Body of pancreas (tissue), 4 donors: ENCODE measurements around the gene CTSV. TPM values are rescaled to one million over a fixed set of nuclear protein-coding genes. Genes with fewer than 3 reads are reported as not detected.

ENCODE experiments used
- ATAC-seq: fragments of 150-250 bp; one replicate; pipeline ENCODE4 v1.9.1; 2016
- DNase-seq, 4 donors: peaks; one replicate each; pipeline ENCODE4 v3.0.0-alpha.2; 2019
- H3K27ac ChIP-seq, 4 donors: fragments of 200-600 bp; sonication (generic); 1 replicate in 3 of 4; 2 replicates in 1 of 4; pipeline versions ENCODE4 v1.5.1 to v1.6.1; 2016 to 2019; ENCODE audit warnings: mild to moderate bottlenecking in 1 of 4, mixed read lengths in 1 of 4, moderate library complexity in 1 of 4
- H3K27me3 ChIP-seq, 2 donors: fragments of 200-600 bp; sonication (generic); one replicate each; pipeline ENCODE4 v1.6.0; 2016; ENCODE audit warnings: mild to moderate bottlenecking in 1 of 2
- H3K36me3 ChIP-seq, 2 donors: fragments of 200-600 bp; sonication (generic); replicated peaks in 1 of 2; 2 replicates each; pipeline ENCODE4 v1.5.1; 2016; ENCODE audit warnings: low read depth in 2 of 2; ENCODE audit not compliant: insufficient read depth in 1 of 2
- H3K4me1 ChIP-seq: fragments of 200-600 bp; sonication (generic); one replicate; pipeline ENCODE4 v1.6.0; 2016
- H3K4me3 ChIP-seq, 2 donors: fragments of 200-600 bp; sonication (generic); 1 replicate in 1 of 2; 2 replicates in 1 of 2; pipeline ENCODE4 v1.5.1; 2016 to 2019
- H3K9me3 ChIP-seq, 3 donors: fragments of 200-600 bp; sonication (generic); 1 replicate in 2 of 3; 2 replicates in 1 of 3; pipeline ENCODE4 v1.5.1; 2016
- POLR2A ChIP-seq, 3 donors: fragments of 450-650 bp; IDR thresholded peaks; one replicate each; pipeline ENCODE4 v1.6.1; 2016; ENCODE audit warnings: antibody characterized with exemption in 3 of 3, mild to moderate bottlenecking in 2 of 3
- WGBS, 2 donors: methylation state at CpG; one replicate each; pipeline ENCODE4 v1.1.5; 2017; 5-methylcytosine and 5-hydroxymethylcytosine counted together
- intact Hi-C: fragments of 100-400 bp; cut with DNase I; formaldehyde crosslinking; loops from one replicate; pipeline ENCODE4 v1.15.1; 2023
- total RNA-seq, 2 donors: library from RNA; depleted of rRNA; stranded (reverse); fragments of >200 nt; gene quantifications; one replicate each; pipeline ENCODE4 v1.1.0, GENCODE V29; 2016
- TF ChIP-seq, protein P1 (sequence below), 7 experiments: fragments of 450-650 bp in 4 of 7; fragments of 200-600 bp in 3 of 7; sonication (generic) in 3 of 7; IDR thresholded peaks; one replicate each; pipeline ENCODE4 v1.5.1; 2016 to 2019; ENCODE audit warnings: antibody characterized with exemption in 7 of 7

The CTSV gene
- total RNA-seq, 2 donors from 2014 or later = 0.33 to 1.6 TPM

DNA sequence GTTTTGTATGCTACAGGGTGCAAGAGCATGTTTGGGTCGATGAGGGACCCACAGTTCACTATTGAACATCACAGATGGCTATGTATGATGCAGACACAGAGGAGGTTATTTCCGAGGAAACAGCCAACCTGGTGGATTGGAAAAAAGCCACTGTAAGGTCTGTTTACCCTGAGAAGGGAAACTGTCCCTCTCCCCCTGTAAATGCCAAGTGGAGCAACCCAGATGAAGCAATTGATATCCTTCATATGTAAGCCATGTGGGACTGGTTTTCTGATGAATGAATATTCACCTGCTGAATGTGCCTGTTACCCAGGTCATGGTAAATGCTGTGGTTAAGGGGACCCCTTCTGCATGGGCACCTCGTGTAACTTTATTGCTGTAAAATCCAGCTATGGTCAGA lies 14.8 kb upstream of the CTSV start:
- 43 to 45% methylated on average over 3 of the region's 3 CpGs for WGBS, 2 donors
- intact Hi-C loops = no loop called here
- TF ChIP-seq, protein P1, sequence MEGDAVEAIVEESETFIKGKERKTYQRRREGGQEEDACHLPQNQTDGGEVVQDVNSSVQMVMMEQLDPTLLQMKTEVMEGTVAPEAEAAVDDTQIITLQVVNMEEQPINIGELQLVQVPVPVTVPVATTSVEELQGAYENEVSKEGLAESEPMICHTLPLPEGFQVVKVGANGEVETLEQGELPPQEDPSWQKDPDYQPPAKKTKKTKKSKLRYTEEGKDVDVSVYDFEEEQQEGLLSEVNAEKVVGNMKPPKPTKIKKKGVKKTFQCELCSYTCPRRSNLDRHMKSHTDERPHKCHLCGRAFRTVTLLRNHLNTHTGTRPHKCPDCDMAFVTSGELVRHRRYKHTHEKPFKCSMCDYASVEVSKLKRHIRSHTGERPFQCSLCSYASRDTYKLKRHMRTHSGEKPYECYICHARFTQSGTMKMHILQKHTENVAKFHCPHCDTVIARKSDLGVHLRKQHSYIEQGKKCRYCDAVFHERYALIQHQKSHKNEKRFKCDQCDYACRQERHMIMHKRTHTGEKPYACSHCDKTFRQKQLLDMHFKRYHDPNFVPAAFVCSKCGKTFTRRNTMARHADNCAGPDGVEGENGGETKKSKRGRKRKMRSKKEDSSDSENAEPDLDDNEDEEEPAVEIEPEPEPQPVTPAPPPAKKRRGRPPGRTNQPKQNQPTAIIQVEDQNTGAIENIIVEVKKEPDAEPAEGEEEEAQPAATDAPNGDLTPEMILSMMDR (IDR thresholded peaks at IDR 0.05) = no peak
- no peak for TF ChIP-seq POLR2A (IDR thresholded peaks at IDR 0.05)

DNA sequence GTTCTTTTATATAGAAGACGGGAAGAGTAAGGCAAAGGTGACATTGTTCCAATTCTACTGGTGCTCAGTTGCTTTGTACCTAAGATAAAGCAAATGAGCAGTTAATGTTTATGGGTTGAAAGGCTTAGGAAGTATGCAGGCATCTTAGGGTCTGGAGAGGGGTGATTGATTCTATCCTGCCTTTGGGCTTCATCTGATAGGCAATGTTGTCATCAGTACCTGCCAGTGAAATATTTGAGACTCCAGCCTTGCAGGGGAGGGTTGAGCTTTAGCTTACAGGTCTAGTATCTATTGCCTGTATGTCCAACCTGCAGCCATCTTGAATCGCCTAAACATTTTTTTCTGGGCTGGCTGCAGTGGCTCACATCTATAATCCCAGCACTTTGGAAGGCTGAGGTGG lies 13.8 kb upstream of the CTSV start:
- no peaks in the 10 kb centered on the region for H3K9me3 ChIP-seq

More for the DNA sequence above, 14.8 kb upstream of the CTSV start:
- ATAC-seq (no peak), DNase-seq (no peak)
- no peaks in the 10 kb centered on the region for H3K36me3 ChIP-seq
- no peak overlapping the region for H3K4me3 ChIP-seq
- no peaks in the 10 kb centered on the region for H3K4me1 ChIP-seq
- no peaks in the 10 kb centered on the region for H3K27me3 ChIP-seq
- no peaks in the 10 kb centered on the region for H3K9me3 ChIP-seq
- no peak overlapping the region for H3K27ac ChIP-seq

DNA sequence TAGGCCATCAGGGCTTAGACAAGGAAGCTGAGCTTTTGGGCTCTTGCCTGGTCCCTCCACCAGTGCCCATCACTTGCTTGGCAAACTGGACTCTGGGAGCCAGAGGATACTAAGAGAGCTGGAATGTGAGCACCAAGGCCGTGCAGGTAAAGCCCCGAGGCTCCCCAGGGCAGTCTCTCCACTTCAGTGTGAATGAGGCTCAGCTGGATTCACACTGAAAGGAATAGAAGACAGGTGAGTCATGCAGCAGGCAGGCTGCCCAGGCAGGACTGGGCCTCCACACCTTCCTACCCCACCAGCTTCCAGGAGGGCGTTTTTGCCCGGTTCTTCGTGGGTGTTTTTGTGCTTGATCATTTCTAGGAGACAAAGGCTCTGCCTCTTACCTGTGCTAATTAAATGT lies 7.3 kb upstream of the CTSV start:
- H3K4me1 ChIP-seq = peaks cover 13% of the 10 kb centered on the region
- WGBS, 2 donors = 10 to 27% methylated on average over 3 to 5 of the region's 5 CpGs
- peak; percentile 93 for ATAC-seq
- intact Hi-C loops = no loop called here
- H3K9me3 ChIP-seq = no peaks in the 10 kb centered on the region
- TF ChIP-seq, protein P1 (IDR thresholded peaks at IDR 0.05) = no peak
- TF ChIP-seq POLR2A (IDR thresholded peaks at IDR 0.05) = no peak
- DNase-seq = peak; percentile 57 to 88 (median 74)
- H3K27me3 ChIP-seq = no peaks in the 10 kb centered on the region
- no peaks in the 10 kb centered on the region for H3K36me3 ChIP-seq
- no peak overlapping the region for H3K4me3 ChIP-seq
- peak overlapping the region in 3 of 4 donors; percentile 62 to 66 (median 65) for H3K27ac ChIP-seq

More for the DNA sequence above, 13.8 kb upstream of the CTSV start:
- Histone ChIP-seq H3K4me1 (no peaks in the 10 kb centered on the region), H3K4me3 (no peak overlapping the region), H3K27ac (no peak overlapping the region), H3K27me3 (no peaks in the 10 kb centered on the region), H3K36me3 (no peaks in the 10 kb centered on the region)
- ATAC-seq (no peak), DNase-seq (no peak)
- TF ChIP-seq, protein P1 (IDR thresholded peaks at IDR 0.05) = no peak
- TF ChIP-seq POLR2A (IDR thresholded peaks at IDR 0.05) = no peak
- 41 to 53% methylated on average over 2 of the region's 2 CpGs for WGBS, 2 donors
- intact Hi-C loops = no loop called here

DNA sequence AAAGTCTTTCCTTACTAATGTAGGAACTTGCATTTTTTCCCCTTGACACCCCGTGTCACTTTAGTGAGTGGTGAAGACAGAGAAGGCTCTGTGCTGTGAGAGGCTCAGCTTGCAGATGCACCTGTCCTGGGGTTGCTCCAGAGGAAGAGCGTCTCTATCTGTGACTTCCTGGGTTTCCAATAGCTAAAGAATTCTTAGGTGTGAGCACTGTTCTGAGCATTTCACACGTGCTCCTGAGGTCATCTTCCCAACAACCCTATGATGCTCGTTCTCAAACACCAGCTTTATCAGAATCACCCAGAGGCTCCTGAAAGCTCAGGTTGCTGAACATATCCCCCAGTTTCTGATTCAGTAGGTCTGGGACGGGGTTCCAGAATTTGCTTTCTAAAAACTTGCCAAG lies 6.4 kb upstream of the CTSV start:
- Histone ChIP-seq H3K36me3 (no peaks in the 10 kb centered on the region), H3K4me3 (no peak overlapping the region), H3K9me3 (no peaks in the 10 kb centered on the region), H3K27ac (no peak overlapping the region), H3K27me3 (no peaks in the 10 kb centered on the region), H3K4me1 (peaks cover 13% of the 10 kb centered on the region)
- ATAC-seq (no peak), DNase-seq (no peak)
- TF ChIP-seq, protein P1 (IDR thresholded peaks at IDR 0.05) = no peak
- no peak for TF ChIP-seq POLR2A (IDR thresholded peaks at IDR 0.05)
- WGBS, 2 donors = 62 to 70% methylated on average over 5 of the region's 5 CpGs
- intact Hi-C loops = no loop called here

DNA sequence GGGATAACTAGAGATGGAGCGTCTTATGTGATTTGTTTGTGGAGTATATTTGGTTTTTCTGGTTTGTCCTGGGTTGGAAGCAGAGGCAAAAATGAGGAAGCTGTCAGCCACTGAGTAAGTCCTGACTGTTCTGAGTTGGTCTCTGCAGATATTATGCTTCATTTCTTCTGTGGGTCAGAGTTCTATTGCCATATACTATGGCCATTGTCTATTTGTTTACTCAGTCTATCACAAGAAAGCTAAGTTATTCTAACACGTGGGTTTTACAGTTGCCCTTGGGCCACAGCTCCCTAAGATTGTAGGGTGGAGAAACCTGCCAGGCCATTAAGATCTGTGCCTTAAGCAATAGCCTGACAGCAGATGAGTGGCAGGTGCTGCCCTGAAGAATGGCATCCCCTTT lies 3.0 kb upstream of the CTSV start:
- ATAC-seq (no peak), DNase-seq (no peak)
- TF ChIP-seq, protein P1 (IDR thresholded peaks at IDR 0.05) = no peak
- no peak for TF ChIP-seq POLR2A (IDR thresholded peaks at IDR 0.05)
- H3K4me1 ChIP-seq = peaks cover 16% of the 10 kb centered on the region
- H3K4me3 ChIP-seq = no peak overlapping the region
- no peaks in the 10 kb centered on the region for H3K27me3 ChIP-seq
- H3K36me3 ChIP-seq = no peaks in the 10 kb centered on the region
- intact Hi-C loops = no loop called here
- no peak overlapping the region for H3K27ac ChIP-seq
- H3K9me3 ChIP-seq = no peaks in the 10 kb centered on the region
- 33 to 37% methylated on average over 2 of the region's 2 CpGs for WGBS, 2 donors
